ENCODE results near the gene EPHB2. TPM values are rescaled to one million over a fixed set of nuclear protein-coding genes. Genes with fewer than 3 reads are reported as not detected.

Gene EPHB2
- total and polyA plus RNA-seq, 2 donors (not counting 3 experiments of a cell fraction or from before 2014, with no cell fraction given): 50.8 to 69.1 TPM

GRCh38 chr1:22677931-22678896 lies 32.4 kb upstream of the EPHB2 start:
- FAIRE-seq (peak; percentile 94), DNase-seq (ENCODE audit: low read depth, low spot score) (peak; percentile 88)
- Histone ChIP-seq H3K9me1 (replicated peaks; ENCODE audit: control insufficient read depth, extremely low read depth, insufficient read depth, low read length) (no peaks in the 10 kb centered on the region), H2AFZ (ENCODE audit: low read depth, low read length) (peak overlapping the region; percentile 67), H3K9me3 (replicated peaks; ENCODE audit: control insufficient read depth, insufficient read depth, low read length) (no peaks in the 10 kb centered on the region), H3K79me2 (ENCODE audit: control insufficient read depth, insufficient read depth, low read length) (no peaks in the 10 kb centered on the region), H3K4me2 (ENCODE audit: insufficient read depth, low read length) (no peak overlapping the region), H3K4me1 (ENCODE audit: control insufficient read depth, extremely low read depth, insufficient read depth, low read length) (peaks cover 10% of the 10 kb centered on the region), H3K9ac (replicated peaks; ENCODE audit: extremely low read depth, insufficient read depth, low read length) (no peak overlapping the region), H4K20me1 (replicated peaks; ENCODE audit: control insufficient read depth, extremely low read depth, insufficient read depth, low read length) (no peaks in the 10 kb centered on the region), H3K27ac (ENCODE audit: insufficient read depth, low read depth, low read length) (peak overlapping the region; percentile 67), H3K36me3 (ENCODE audit: control insufficient read depth in 2 of 2, extremely low read depth in 1 of 2, insufficient read depth in 2 of 2, low read length in 2 of 2) (no peaks in the 10 kb centered on the region), H3K27me3 (ENCODE audit: control insufficient read depth in 2 of 2, insufficient read depth in 2 of 2, low read length in 2 of 2) (no peaks in the 10 kb centered on the region), H3K4me3 (replicated peaks in 1 of 3; ENCODE audit: insufficient read depth in 1 of 3, low read depth in 1 of 3, low read length in 3 of 3) (no peak overlapping the region)
- BruUV-seq (replicated peaks): no TSS peak
- no peak for TF ChIP-seq POLR2A (IDR thresholded peaks at IDR 0.05; ENCODE audit: low read depth, low read length)
- TF ChIP-seq JUN (IDR thresholded peaks at IDR 0.05; ENCODE audit: borderline replicate concordance, insufficient read depth, insufficient read length, low read depth): no peak
- no peak for TF ChIP-seq EZH2 (IDR thresholded peaks at IDR 0.05; ENCODE audit: borderline replicate concordance, low read depth, low read length, severe bottlenecking)
- TF ChIP-seq POLR2AphosphoS5 (IDR thresholded peaks at IDR 0.05; ENCODE audit: insufficient read depth, low read depth, low read length): peak; percentile 25
- ChIA-PET POLR2A (no interaction called here), CTCF (interaction anchor here (1.0 to 4.6 kb wide), 9 partner anchors 11 to 253 kb away, joined by 3 to 149 read pairs (median 7); no protein-coding TSS in a partner anchor)
- intact Hi-C loops (cut with micrococcal nuclease) (no loop called here), dilution Hi-C loops (cut with MboI; ENCODE audit: extremely low pct_ligation_motif_present, low sequenced_read_pairs) (no loop called here)

- BruUV-seq (replicated peaks): no TSS peak
- H4K20me1 ChIP-seq (replicated peaks; ENCODE audit: control insufficient read depth, extremely low read depth, insufficient read depth, low read length): no peaks in the 10 kb centered on the region
- H3K4me1 ChIP-seq (ENCODE audit: control insufficient read depth, extremely low read depth, insufficient read depth, low read length): peaks cover 10% of the 10 kb centered on the region
- ChIA-PET CTCF (interaction anchor here (1.4 to 2.0 kb wide), 2 partner anchors 24 to 252 kb away, joined by 4 read pairs; no protein-coding TSS in a partner anchor), POLR2A (no interaction called here)
- dilution Hi-C loops (cut with MboI; ENCODE audit: extremely low pct_ligation_motif_present, low sequenced_read_pairs) (no loop called here), intact Hi-C loops (cut with micrococcal nuclease) (no loop called here)
- peaks cover 0 to 3% of the 10 kb centered on the region in 2 experiments for H3K27me3 ChIP-seq (ENCODE audit: control insufficient read depth in 2 of 2, insufficient read depth in 2 of 2, low read length in 2 of 2)
- TF ChIP-seq MAX (IDR thresholded peaks at IDR 0.05; ENCODE audit: insufficient read depth, insufficient read length) (no peak), FOS (IDR thresholded peaks at IDR 0.05; ENCODE audit: borderline replicate concordance, insufficient read depth, low read length) (no peak), POLR2AphosphoS5 (IDR thresholded peaks at IDR 0.05; ENCODE audit: insufficient read depth, low read depth, low read length) (no peak), JUN (IDR thresholded peaks at IDR 0.05; ENCODE audit: borderline replicate concordance, insufficient read depth, insufficient read length, low read depth) (no peak), GATA2 (IDR thresholded peaks at IDR 0.05; ENCODE audit: insufficient read depth, insufficient read length, low read depth, low read length) (no peak), CTCF (IDR thresholded peaks at IDR 0.05; ENCODE audit: extremely low read depth in 1 of 2, insufficient read depth in 1 of 2, low read depth in 1 of 2, low read length in 2 of 2) (no peak), EZH2 (IDR thresholded peaks at IDR 0.05; ENCODE audit: borderline replicate concordance, low read depth, low read length, severe bottlenecking) (no peak)
- no peak overlapping the region for H3K4me2 ChIP-seq (ENCODE audit: insufficient read depth, low read length)
- no peaks in the 10 kb centered on the region for H3K9me1 ChIP-seq (replicated peaks; ENCODE audit: control insufficient read depth, extremely low read depth, insufficient read depth, low read length)
- H3K79me2 ChIP-seq (ENCODE audit: control insufficient read depth, insufficient read depth, low read length): no peaks in the 10 kb centered on the region
- no peak for DNase-seq (ENCODE audit: low read depth, low spot score)
- no peaks in the 10 kb centered on the region for H3K9me3 ChIP-seq (replicated peaks; ENCODE audit: control insufficient read depth, insufficient read depth, low read length)
- H3K9ac ChIP-seq (replicated peaks; ENCODE audit: extremely low read depth, insufficient read depth, low read length): no peak overlapping the region
- H3K27ac ChIP-seq (ENCODE audit: insufficient read depth, low read depth, low read length): no peak overlapping the region
- H3K36me3 ChIP-seq (ENCODE audit: control insufficient read depth in 2 of 2, extremely low read depth in 1 of 2, insufficient read depth in 2 of 2, low read length in 2 of 2): no peaks in the 10 kb centered on the region
- H3K4me3 ChIP-seq (replicated peaks in 1 of 3; ENCODE audit: insufficient read depth in 1 of 3, low read depth in 1 of 3, low read length in 3 of 3): no peak overlapping the region
- no peak for FAIRE-seq
- no peak overlapping the region for H2AFZ ChIP-seq (ENCODE audit: low read depth, low read length)
These were observed 29.9 kb upstream of the EPHB2 start for GRCh38 chr1:22680726-22681125.
